Ramos (cell line): ENCODE results near the gene TMEM126B.
"Not testable (repeated sequence)": the region's sequence is repeated elsewhere in the genome, so short reads cannot be mapped to it uniquely, and the experiment has no call there.

Source experiments
- in situ Hi-C: fragments of 300-500 bp; cut with MboI; formaldehyde crosslinking; loops from one replicate; pipeline ENCODE4 v1.14.3; 2022; ENCODE audit warnings: low sequenced_read_pairs; ENCODE audit not compliant: unreplicated experiment

Gene TMEM126B

DNA sequence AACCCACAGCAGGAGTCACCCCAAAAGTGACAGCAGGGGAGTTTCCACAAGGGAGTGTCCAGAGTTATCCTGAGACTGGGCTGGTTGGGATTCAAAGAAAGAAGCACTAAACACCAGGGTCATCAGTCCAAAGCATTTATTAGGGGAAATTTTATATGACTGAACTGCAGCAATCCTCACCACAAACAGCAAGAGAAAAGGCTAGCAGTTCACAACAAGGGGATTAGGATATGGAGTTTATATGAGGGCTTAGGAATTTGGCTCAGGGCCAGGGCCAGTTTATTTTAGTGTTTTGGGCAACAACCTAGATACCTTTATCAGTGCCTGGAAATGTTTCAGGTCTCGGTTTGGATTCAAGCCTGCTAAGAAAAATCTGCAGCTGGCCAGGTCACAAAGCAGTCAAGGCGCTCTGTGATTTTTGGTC is 14.8 kb downstream of the TMEM126B start:
- in situ Hi-C loops: no loop called here

DNA sequence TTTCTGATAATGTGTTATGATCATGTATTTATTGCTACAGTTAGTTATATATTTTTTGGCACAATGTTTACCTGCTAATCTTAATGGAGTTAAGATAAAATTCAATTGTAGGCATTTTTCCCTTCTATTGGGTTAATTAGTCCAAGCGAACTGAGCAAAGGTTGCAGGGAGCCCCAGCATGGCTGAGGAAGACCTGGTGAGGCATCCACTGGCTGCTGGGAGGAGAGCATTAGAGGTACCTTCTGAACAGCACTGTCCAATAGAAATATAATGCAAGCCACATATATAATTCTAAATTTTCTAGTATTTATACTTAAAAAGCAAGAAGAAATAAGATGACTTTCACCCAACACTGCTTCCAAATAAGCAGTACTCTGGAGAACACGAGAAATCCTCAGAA is 18.7 kb downstream of the TMEM126B start:
- in situ Hi-C loops: no loop called here

DNA sequence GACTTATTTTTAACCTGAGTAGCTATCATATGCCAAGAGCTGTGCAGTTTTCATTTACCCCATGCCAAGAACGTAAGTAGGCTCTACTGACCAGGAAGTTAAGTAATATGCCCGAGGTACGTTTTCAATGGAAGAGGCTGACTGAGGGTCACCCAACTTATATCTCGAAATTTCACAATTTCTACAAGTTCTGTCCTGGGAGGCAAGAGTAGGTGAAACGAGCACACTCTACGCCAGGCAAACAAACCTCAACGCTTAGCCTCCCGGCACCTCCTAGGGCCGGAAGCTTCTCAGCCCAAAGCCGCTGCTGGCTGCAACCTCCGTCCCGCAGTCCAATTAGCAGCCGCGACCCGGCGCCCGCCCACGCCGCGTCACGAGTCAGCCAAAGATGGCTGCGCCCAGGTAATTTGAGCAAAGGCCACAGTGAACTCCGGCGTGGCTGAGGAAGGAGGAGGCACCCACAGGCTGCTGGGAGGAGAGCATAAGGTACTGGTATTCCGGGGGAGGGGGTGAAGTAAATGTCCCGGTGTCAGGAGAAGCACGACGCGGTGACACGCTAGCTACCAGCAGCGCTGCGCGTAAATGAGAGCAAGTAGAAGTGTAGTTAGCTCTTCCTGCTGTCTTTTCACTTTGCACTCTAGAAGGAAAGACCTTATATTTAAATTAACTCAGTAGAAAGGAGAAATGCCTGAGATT is 19.4 kb downstream of the TMEM126B start, which contains the start of gene TMEM126A:
Gene TMEM126A (plus strand): TSS at position 364 of the 696 bp plus-strand sequence. CDS start 2,289 bp downstream, outside the sequence.
- in situ Hi-C loops: no loop called here

DNA sequence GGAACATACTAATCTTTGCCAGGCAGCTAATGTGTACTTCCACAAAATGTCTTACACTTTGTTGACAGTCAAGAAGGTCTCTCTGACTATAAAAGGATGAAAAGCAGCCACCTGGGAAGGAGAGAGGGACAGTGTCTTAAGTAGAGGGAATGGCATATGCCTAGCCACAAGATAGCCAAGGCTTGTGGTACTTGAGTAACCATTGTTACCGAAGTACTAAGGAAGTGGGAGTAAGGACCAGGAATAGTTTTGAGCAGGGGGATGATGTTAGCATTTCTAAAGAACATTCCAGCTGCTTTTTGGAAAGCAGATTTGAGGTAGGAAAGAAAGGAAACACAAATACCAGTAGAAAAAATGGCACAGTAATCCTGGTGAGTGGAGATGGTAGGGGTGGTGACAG is 22.7 kb downstream of the TMEM126B start:
- in situ Hi-C loops: no loop called here

DNA sequence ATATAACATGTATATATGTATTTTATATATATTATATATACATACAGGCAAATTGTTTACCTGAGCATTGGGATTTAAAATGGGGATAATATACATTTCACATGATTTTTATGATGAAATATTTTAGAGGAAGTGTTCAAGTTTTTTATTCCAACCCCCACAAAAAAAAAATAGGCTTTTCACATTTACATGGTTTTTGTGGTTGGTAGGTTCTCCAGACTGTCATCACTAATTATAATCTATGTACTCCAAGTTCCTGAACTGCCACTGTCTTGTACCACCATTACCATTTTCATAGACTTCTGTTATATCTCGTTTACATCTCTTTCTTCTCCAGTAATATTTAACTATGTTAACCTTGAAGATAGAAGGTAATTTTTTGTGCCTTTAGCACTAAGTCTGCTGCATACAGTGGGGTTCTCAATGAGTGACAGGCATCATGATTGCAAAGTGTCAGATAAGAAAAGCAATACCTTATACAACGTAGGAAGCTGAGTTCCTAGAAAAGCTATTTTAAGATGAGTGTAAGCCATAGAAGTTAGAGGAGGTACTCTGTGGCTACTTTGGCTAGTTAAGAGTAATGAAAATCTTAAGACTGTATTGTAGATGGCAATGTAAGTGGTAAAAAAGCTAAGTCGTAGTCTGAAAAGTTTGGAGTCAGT is 24.5 kb downstream of the TMEM126B start:
- in situ Hi-C loops: no loop called here

DNA sequence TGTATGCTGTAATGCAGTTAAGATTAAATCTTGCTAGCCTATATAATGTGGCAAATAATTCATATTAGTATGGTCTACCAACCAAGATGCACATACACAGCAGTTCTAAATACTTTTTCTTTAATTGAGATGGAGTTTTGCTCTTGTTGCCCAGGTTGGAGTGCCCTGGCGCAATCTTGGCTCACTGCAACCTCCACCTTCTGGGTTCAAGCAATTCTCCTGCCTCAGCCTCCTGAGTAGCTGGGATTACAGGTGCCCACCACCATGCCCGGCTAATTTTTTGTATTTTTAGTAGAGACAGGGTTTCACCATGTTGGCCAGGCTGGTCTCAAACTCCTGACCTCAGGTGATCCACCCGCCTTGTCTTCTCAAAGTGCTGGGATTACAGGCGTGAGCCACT is 25.9 kb downstream of the TMEM126B start:
- in situ Hi-C loops: not testable (repeated sequence)

DNA sequence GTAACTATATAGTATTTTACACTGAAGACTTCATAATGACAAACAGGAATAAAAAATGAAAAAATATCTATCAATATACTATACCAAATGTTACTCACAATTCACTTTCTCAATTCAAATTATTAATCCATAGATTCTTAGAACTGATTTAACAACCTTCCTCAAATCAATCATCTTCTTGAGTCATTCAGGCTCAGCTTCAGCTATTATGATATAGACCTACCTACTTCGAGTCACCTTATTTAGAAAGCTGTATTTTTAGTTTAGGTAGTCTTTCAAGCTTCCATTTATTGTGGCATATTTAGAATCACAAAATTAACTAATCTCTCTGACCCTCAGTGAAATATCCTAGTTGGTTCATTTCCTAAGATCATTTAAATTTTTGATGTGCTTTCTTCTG is 28.4 kb downstream of the TMEM126B start:
- in situ Hi-C loops: no loop called here

DNA sequence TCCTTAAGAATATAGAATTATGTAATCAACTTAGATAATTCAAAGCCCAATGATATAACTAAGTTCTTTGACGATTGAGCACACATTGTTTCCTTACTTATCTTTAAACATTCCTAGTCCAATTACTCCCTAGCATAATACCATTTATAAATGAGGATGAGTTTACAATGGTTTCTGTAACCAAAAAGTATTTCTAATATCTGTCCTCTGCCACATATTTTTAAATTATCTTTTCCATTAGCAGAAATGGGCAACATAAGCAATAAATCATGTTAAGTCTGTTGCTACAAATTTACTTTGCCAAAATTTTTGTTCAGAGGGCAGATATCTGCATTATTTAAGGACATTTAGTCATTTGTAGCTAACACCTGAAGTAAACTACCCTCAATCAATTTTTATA is 29.8 kb downstream of the TMEM126B start:
- in situ Hi-C loops: no loop called here

DNA sequence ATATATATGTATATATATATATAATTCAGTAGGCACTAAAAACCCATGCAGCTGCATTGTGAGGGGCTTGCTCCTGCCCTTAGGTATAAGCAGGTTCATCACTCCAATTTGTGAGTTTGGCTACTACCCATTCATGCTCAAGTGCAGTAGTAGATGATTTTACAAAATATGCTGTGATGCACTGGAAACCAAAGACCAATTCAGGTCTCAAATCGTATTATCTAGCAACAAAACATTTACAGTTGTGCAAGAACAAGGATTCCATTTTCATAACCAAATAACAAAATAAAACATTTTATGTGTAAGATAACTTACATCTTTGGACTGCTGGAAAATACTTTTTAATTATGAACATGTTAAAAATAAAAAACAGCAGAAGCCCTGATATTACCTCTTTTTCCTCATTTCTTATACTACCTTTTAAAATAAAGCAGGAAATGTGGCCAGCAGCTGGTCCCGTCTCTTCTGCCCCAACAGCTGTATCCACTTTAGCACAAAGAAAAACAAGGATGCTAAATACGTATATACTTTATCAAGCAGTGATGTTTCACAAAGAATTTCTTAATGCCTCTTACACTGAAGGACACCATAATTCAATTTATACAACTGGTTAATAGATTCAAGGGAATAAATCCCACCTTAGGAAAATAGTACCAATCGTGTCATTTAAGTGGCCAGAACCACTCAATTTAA is 33.7 kb downstream of the TMEM126B start:
- in situ Hi-C loops: no loop called here

DNA sequence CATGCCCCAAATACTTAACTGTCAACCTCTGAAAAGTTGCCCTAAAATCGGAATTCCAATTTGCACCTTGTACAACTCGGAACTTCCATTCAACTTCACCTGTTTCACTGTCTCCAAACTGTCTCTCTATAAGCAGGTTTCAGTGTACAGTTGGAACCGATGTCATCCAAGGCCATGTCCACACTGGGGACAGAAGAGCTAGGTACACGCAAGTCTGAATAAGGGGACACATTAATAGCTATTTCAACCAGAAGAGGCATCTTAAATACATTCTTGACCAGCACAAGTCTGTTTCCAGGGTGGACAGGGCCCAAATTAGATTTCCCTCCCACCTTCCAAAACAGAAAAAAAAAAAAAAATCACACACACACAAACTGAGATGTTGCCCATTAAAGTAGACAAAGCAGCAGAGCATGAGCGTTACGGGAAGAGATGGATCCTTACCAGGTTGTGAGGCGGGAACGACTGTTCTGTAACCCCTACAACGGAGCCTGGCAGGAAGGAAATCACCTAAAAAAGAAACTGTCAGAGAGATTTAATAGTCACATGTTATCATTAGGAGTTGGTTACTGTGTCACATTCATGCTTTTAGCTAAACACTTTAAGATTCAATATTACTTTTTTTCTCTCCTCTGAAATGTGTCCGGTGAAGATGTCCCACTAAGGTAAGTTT is 34.8 kb downstream of the TMEM126B start:
- in situ Hi-C loops: no loop called here

DNA sequence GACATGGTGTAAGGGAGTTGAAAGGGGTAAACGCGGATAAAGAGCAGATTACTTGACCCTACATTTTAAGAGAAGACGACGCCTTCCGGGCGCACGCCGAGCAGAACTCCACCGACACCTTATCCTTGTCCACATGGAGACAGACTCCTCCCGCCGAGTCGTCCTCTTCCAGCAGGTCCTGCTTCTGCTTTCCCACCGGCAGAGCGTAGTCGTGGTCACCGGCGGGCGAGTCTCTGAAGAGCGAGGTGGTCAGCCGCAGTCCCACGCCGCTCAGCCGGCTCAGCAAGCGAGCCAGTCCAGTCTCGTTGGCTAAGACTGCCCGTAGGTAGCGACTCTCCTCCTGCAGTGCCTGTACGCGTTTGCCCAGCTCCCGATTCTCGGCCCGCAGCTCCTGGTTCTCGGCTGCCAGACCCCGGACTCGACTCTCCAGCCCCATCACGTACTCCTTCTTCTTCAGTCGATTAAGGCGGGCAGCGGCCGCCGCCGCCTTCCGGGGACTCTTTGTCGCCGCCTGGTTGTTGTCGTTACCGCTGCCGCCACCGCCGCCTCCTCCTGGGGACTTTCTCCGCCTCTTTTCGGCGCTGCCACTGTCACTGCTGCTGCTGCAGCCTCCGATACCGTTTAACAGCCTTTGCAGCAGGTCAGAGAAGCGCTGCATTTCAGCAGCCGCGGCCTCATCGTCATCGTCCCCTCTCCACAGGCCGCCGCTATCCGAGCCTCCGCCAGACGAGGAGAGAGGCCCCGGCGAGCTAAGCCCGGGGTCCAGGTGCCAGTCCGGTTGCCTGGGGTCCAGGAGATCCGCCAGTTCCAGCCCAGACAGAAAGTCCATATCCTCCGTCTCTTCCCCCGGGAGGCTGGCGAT is 35.6 kb downstream of the TMEM126B start:
- in situ Hi-C loops: no loop called here

DNA sequence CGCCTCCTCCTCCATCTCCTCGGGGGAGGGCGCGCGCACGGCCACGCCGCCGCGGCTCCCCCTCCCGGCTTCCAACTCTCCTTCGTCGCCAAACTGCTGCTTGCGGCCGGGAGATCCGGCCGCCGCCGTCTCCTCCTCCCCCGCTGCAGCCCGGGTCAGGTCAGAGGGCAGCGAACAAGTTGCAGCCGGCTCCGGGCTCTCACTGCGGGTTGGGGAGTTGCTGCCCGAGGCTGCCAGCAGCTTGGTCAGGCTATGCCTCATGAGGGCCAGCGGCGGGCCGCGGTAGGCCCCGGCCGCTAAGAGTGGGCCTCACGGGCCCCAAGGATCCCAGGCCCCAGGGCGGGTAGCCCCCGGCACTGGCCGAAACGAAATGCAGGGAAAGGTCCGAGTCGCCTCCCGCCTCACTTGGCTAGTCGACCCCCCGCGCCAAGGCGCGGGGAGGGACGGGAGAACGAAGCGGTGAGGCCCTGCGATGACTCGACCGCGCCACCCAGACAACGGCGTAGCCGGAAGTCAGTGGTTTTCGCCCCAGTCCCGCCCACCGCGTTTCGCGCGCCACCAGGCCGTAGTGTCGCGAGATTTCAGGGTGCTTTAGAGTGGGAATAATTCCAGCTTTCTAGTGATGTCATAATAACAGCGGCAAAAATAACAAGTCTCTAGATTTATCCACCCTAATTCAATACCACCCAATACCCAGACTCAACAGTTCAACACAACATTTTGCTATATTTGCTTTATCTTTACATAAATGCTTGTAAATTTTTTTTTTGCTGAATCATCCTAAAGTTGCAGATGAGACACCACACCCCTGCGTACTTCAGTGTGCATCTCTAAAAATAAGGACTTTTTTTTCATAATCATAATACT is 36.5 kb downstream of the TMEM126B start, which contains the start of gene CREBZF:
Gene CREBZF (minus strand): TSS at position 515 of the 867 bp plus-strand sequence. CDS start 254 bp downstream, at position 261.
- in situ Hi-C loops: no loop called here

DNA sequence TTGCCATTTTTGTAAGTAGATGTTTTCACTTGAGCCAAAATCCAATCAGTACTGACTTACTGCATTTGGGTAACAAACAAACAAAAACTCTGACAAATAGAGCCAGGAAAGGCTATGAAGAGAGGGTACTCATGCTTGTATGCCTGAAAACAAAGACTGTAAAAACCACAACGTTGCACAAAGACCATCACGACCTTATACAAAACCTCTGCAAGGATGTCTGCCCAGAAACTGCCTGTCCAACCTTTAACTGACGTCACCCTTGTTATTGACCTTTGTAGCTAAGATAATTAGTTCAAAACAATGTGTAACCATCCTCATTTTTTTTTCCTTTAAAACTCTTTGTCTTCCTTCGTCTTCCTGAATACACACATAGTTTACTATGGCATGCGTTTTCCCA is 37.3 kb downstream of the TMEM126B start:
- in situ Hi-C loops: no loop called here

DNA sequence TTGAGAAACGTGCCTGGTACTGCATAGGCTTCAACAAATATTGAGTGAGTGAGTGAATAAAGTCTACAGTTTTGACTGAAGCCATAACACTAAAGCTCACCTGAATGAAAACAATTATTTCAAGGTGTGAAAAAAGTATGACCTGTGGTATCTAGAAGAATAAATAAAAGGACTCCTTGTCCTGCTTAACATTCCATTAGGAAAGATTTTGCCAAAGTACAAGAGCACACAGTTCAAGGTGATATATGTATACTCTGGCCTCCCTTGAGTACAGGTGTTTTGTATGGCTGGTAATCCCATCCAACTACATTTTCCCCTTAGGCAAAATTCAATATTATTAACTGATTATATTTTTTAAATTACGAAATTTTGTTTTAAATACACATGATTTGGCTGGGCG is 38.3 kb downstream of the TMEM126B start:
- in situ Hi-C loops: no loop called here

DNA sequence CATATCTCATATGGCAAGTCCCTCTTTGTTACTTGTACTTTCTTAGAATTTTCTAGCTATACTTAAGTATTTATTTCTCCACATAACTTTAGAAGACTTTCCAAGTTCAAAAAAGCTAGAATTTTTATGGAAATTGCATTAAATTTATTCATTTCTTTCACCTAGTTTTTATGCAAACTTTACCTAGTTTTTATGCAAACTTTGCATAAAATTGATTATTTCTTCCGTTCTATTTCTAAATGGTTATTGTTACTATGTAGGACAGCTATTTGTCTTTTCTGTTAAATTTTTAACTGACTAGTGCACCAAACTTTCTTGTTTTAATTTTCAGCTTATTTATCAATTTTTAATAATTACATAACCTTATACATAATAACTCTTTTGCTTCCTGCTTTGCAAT is 39.8 kb downstream of the TMEM126B start:
- in situ Hi-C loops: no loop called here

DNA sequence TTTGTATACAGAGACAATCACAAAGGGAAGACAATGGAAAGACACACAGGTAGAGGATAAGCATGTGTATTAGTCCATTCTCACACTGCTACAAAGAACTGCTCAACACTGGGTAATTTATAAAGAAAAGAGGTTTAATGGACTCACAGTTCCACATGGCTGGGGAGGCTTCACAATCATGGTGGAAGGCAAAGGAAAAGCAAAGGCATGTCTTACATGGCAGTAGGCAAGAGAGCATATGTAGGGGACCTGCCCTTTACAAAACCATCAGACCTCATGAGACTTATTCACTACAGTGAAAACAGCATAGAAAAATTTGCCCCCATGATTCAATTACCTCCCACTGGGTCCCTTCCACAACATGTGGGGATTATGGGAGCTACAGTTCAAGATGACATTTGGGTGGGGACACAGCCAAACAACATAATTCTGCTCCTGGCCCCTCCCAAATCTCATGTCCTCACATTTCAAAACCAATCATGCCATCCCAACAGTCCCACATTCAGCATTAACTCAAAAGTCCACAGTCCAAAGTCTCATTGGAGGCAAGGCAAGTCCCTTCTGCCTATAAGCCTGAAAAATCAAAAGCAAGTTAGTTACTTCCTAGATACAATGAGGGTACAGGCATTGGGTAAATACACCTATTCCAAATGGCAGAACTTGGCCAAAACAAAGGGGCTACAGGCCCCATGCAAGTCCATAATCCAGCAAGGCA is 42.7 kb downstream of the TMEM126B start:
- in situ Hi-C loops: not testable (repeated sequence)

DNA sequence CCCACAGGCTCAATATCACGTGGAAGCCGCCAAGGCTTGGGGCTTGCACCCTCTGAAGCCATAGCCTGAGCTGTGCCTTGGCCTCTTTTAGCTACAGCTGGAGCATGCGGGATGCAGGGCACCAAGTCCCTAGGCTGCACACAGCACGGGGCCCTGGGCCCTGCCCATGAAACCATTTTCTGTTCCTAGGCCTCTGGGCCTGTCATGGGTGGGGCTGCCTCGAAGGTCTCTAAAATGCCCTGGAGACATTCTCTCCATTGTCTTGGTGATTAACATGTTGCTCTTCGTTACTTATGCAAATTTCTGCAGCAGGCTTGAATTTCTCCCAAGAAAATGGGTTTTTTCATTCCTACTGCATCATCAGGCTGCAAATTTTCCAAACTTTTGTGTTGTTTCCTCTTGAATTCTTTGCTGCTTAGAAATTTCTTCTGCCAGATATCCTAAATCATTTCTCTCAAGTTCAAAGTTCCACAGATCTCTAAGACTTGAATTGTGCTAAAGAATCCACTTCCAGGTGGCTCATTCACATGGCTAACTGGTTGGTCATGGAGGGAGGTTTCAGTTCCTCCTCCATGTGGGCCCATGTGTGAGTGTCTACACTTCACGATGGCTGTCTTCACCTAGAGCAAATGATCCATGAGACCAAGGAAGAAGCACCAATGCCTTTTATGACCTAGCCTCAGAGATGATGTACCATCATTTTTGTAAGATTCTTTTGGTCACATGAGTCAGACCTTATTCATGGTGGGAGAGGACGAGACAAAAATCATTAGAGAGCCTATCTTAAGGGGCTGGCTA is 43.9 kb downstream of the TMEM126B start:
- in situ Hi-C loops: no loop called here
